ENCODE measurements around the gene CRYBG3. TPM values are rescaled to one million over a fixed set of nuclear protein-coding genes. Genes with fewer than 3 reads are reported as not detected.

Gene CRYBG3
- total and polyA plus RNA-seq, 2 of the 13 experiments (the other 11 are each of a cell fraction or from before 2014, with no cell fraction given): 3.8 to 15.9 TPM

GRCh38 chr3:97821774-97822358 lies at the start of gene CRYBG3 (continued):
- TF ChIP-seq PRDM15 (CRISPR knock-in tag; IDR thresholded peaks at IDR 0.05): peak; percentile 24; the same call in 1 of the 2 replicates
- TF ChIP-seq HNRNPH1 (optimal IDR thresholded peaks at IDR 0.05; ENCODE audit: low read depth, low read length): no peak
- TF ChIP-seq, protein P1, sequence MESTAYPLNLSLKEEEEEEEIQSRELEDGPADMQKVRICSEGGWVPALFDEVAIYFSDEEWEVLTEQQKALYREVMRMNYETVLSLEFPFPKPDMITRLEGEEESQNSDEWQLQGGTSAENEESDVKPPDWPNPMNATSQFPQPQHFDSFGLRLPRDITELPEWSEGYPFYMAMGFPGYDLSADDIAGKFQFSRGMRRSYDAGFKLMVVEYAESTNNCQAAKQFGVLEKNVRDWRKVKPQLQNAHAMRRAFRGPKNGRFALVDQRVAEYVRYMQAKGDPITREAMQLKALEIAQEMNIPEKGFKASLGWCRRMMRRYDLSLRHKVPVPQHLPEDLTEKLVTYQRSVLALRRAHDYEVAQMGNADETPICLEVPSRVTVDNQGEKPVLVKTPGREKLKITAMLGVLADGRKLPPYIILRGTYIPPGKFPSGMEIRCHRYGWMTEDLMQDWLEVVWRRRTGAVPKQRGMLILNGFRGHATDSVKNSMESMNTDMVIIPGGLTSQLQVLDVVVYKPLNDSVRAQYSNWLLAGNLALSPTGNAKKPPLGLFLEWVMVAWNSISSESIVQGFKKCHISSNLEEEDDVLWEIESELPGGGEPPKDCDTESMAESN (CRISPR knock-in tag; conservative IDR thresholded peaks at IDR 0.05): peak; percentile 31; the same call in 1 of the 2 replicates
- no peak for TF ChIP-seq SMYD3 (CRISPR knock-in tag; IDR thresholded peaks at IDR 0.05)
- TF ChIP-seq ATF2 (CRISPR knock-in tag; IDR thresholded peaks at IDR 0.05): no peak
- TF ChIP-seq GFI1 (CRISPR knock-in tag; IDR thresholded peaks at IDR 0.05; ENCODE audit: borderline replicate concordance): peak; percentile 71; the same call in 1 of the 2 replicates
- no peak for TF ChIP-seq SNAPC4 (CRISPR knock-in tag; IDR thresholded peaks at IDR 0.05)
- TF ChIP-seq KDM2A (CRISPR knock-in tag; IDR thresholded peaks at IDR 0.05; ENCODE audit: borderline replicate concordance, low read depth): peak; percentile 43; the same call in 1 of the 2 replicates
- TF ChIP-seq ZSCAN22 (CRISPR knock-in tag; IDR thresholded peaks at IDR 0.05): 0 out of 2 replicates have a peak, but pooled peaks have one; percentile 19
- peak; percentile 87 for TF ChIP-seq ZFY (CRISPR knock-in tag; IDR thresholded peaks at IDR 0.05)
- no peak for TF ChIP-seq ZNF75D (CRISPR knock-in tag; IDR thresholded peaks at IDR 0.05; ENCODE audit: borderline replicate concordance)
- TF ChIP-seq, protein P2, sequence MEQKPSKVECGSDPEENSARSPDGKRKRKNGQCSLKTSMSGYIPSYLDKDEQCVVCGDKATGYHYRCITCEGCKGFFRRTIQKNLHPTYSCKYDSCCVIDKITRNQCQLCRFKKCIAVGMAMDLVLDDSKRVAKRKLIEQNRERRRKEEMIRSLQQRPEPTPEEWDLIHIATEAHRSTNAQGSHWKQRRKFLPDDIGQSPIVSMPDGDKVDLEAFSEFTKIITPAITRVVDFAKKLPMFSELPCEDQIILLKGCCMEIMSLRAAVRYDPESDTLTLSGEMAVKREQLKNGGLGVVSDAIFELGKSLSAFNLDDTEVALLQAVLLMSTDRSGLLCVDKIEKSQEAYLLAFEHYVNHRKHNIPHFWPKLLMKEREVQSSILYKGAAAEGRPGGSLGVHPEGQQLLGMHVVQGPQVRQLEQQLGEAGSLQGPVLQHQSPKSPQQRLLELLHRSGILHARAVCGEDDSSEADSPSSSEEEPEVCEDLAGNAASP (CRISPR knock-in tag; IDR thresholded peaks at IDR 0.05; ENCODE audit: borderline replicate concordance): no peak; the same call in 1 of the 2 replicates
- TF ChIP-seq, protein P3, sequence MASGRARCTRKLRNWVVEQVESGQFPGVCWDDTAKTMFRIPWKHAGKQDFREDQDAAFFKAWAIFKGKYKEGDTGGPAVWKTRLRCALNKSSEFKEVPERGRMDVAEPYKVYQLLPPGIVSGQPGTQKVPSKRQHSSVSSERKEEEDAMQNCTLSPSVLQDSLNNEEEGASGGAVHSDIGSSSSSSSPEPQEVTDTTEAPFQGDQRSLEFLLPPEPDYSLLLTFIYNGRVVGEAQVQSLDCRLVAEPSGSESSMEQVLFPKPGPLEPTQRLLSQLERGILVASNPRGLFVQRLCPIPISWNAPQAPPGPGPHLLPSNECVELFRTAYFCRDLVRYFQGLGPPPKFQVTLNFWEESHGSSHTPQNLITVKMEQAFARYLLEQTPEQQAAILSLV (CRISPR knock-in tag; IDR thresholded peaks at IDR 0.05; ENCODE audit: borderline replicate concordance): peak; percentile 32; the same call in 1 of the 2 replicates
